GM18520 (cell line): ENCODE data around the gene TEX12.

Source experiments
- ATAC-seq: cut with Tn5 transposase; IDR thresholded peaks from one replicate; pipeline ENCODE4 v1.9.1; 2021; ENCODE audit not compliant: unreplicated experiment

Gene TEX12

GRCh38 chr11:112210890-112211289 lies 43.7 kb downstream of the TEX12 start:
- ATAC-seq: no peak

- no peak for ATAC-seq
These were observed 44.4 kb downstream of the TEX12 start for GRCh38 chr11:112211536-112211935.

GRCh38 chr11:112212290-112212689 lies 45.1 kb downstream of the TEX12 start:
- no peak for ATAC-seq

- ATAC-seq: no peak
These were observed 45.5 kb downstream of the TEX12 start for GRCh38 chr11:112212710-112213109.

- ATAC-seq: no peak
These were observed 46.6 kb downstream of the TEX12 start for GRCh38 chr11:112213753-112214152.

- ATAC-seq: no peak
These were observed 48.4 kb downstream of the TEX12 start for GRCh38 chr11:112215621-112216020.

GRCh38 chr11:112216561-112217105 lies 49.5 kb downstream of the TEX12 start:
- no peak for ATAC-seq

GRCh38 chr11:112219476-112220232 lies 52.5 kb downstream of the TEX12 start:
- ATAC-seq: peak; percentile 94

GRCh38 chr11:112221274-112221835 lies 54.2 kb downstream of the TEX12 start:
- no peak for ATAC-seq
